Measurements from ENCODE around the gene CCDC28B. TPM values are rescaled to one million over a fixed set of nuclear protein-coding genes. Genes with fewer than 3 reads are reported as not detected.
A peak's percentile ranks its signal among the peaks of the same experiment; 100 is the strongest.

CCDC28B gene
- total RNA-seq, 1 donor from 2014 or later = 58.5 TPM

DNA sequence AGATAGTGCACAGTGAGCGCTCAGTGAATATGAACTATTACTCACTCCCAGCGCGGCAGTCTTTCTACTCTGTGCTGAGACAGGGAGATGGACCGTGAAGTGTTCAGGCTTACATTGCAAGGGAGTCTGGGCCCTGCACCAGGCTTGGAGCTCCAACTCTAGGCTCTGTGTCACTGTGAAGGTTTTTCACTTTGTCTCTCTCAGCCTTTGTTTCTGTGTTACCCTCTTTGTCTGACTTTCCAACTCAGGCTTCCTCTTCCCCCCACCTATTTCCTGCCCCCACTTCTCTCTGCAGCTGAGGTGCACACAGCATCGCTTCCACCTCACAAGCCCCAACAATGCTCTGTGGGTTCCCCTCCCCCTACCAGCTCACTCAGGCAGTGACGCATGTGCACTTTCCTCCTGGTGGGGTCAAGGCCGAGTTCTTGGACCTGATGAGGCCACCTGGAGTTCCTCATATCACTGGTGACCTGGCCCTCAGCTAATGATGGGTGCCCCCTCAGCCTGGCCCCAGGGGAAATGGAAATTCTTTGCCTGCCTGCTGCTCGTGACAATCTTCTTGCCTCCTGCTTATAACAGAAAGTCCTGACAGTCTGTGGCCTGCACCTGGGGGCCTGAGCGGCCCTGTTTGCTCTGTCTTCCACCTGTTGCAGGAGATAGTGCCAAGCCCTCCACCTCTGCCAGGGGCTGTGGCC, 49.6 kb downstream of the CCDC28B start:
- H3K4me3 ChIP-seq (ENCODE audit: low read length in 3 of 3) = no peak overlapping the region

GRCh38 chr1:32250893-32251716, 50.7 kb downstream of the CCDC28B start, which contains the start of gene LCK:
LCK (plus strand) TSS chr1:32251265; CDS start chr1:32274330, 23,065 bp downstream.
- peak within 1 kb of the TSS; percentile 61 for H3K27ac ChIP-seq (ENCODE audit: low read depth, low read length)
- no peaks in the 10 kb centered on the region for H3K9me3 ChIP-seq (ENCODE audit: control insufficient read depth in 3 of 3, low read length in 3 of 3)
- no peaks in the 10 kb centered on the region for H3K36me3 ChIP-seq (ENCODE audit: control insufficient read depth in 3 of 3, insufficient read depth in 3 of 3, low read length in 3 of 3)
- peak within 1 kb of the TSS in 1 of 3 donors; percentile 40 for H3K9ac ChIP-seq (ENCODE audit: low read depth in 1 of 3, low read length in 3 of 3)
- H3K4me3 ChIP-seq (ENCODE audit: low read length in 3 of 3) = no peak within 1 kb of the TSS
- no peaks in the 10 kb centered on the region for H3K27me3 ChIP-seq (ENCODE audit: control insufficient read depth in 3 of 3, insufficient read depth in 3 of 3, low read length in 3 of 3)
- peaks cover 24 to 47% (median 27%) of the 10 kb centered on the region in 3 donors for H3K4me1 ChIP-seq (ENCODE audit: control insufficient read depth in 3 of 3, insufficient read depth in 3 of 3, low read length in 3 of 3)

More for the DNA sequence above, 49.6 kb downstream of the CCDC28B start:
- Histone ChIP-seq H3K9ac (ENCODE audit: low read depth in 1 of 3, low read length in 3 of 3) (peak overlapping the region in 2 of 3 donors; percentile 40 to 60), H3K4me1 (ENCODE audit: control insufficient read depth in 3 of 3, insufficient read depth in 3 of 3, low read length in 3 of 3) (peaks cover 28 to 52% (median 32%) of the 10 kb centered on the region in 3 donors), H3K9me3 (ENCODE audit: control insufficient read depth in 3 of 3, low read length in 3 of 3) (no peaks in the 10 kb centered on the region), H3K36me3 (ENCODE audit: control insufficient read depth in 3 of 3, insufficient read depth in 3 of 3, low read length in 3 of 3) (no peaks in the 10 kb centered on the region), H3K27me3 (ENCODE audit: control insufficient read depth in 3 of 3, insufficient read depth in 3 of 3, low read length in 3 of 3) (no peaks in the 10 kb centered on the region), H3K27ac (ENCODE audit: low read depth, low read length) (peak overlapping the region; percentile 61)

Other genes with a start within 250 kb of the CCDC28B start
- 48.5 TPM for gene KHDRBS1, start 186.7 kb upstream of the CCDC28B start, total RNA-seq
- 3.7 TPM for gene TMEM39B, start 127.7 kb upstream of the CCDC28B start, total RNA-seq
- gene KPNA6, start 92.5 kb upstream of the CCDC28B start, total RNA-seq = 17.7 TPM
- 30.8 TPM for gene TXLNA, start 20.9 kb upstream of the CCDC28B start, total RNA-seq
- gene IQCC, start 5.1 kb downstream of the CCDC28B start, total RNA-seq = 2.6 TPM
- not detected for gene DCDC2B, start 8.5 kb downstream of the CCDC28B start, total RNA-seq
- gene TMEM234, start 21.8 kb downstream of the CCDC28B start, total RNA-seq = 10.4 TPM
- gene EIF3I, start 21.8 kb downstream of the CCDC28B start, total RNA-seq = 171 TPM
- gene FAM167B, start 46.6 kb downstream of the CCDC28B start, total RNA-seq = 1.6 TPM
- gene LCK, start 50.7 kb downstream of the CCDC28B start, total RNA-seq = 2.1 TPM
- 37.6 TPM for gene HDAC1, start 91.5 kb downstream of the CCDC28B start, total RNA-seq
- 31.8 TPM for gene MARCKSL1, start 135.6 kb downstream of the CCDC28B start, total RNA-seq
- gene FAM229A, start 161.9 kb downstream of the CCDC28B start, total RNA-seq = 1.0 TPM
- 1.0 TPM for gene TSSK3, start 161.9 kb downstream of the CCDC28B start, total RNA-seq
- 37.1 TPM for gene BSDC1, start 193.8 kb downstream of the CCDC28B start, total RNA-seq

Data from skeletal muscle tissue (tissue), 4 donors.